HUES6 (cell line): ENCODE measurements around the gene CORO1C.

Experiments used
- H3K27ac ChIP-seq: 2 replicates; pipeline ENCODE4 v1.7.0; 2013; ENCODE audit warnings: low read depth, mild to moderate bottlenecking, low read length, inconsistent platforms
- H3K27me3 ChIP-seq: 2 replicates; pipeline ENCODE4 v1.6.1; 2013; ENCODE audit warnings: low read length; ENCODE audit not compliant: control insufficient read depth, insufficient read depth
- H3K36me3 ChIP-seq: 2 replicates; pipeline ENCODE4 v1.6.1; 2013; ENCODE audit warnings: low read length; ENCODE audit not compliant: control insufficient read depth, insufficient read depth
- H3K4me1 ChIP-seq: 2 replicates; pipeline ENCODE4 v1.6.1; 2013; ENCODE audit warnings: low read length; ENCODE audit not compliant: control insufficient read depth, insufficient read depth
- H3K4me3 ChIP-seq: 2 replicates; pipeline ENCODE4 v1.5.1; 2013; ENCODE audit warnings: low read depth, low read length
- H3K9ac ChIP-seq: one replicate; pipeline ENCODE4 v1.6.1; 2013; ENCODE audit warnings: mild to moderate bottlenecking, low read length
- H3K9me3 ChIP-seq: 2 replicates; pipeline ENCODE4 v1.6.1; 2013; ENCODE audit warnings: low read depth, low read length; ENCODE audit not compliant: control insufficient read depth, insufficient read depth

Gene CORO1C

GRCh38 chr12:108679106-108679681, 52.1 kb downstream of the CORO1C start:
- Histone ChIP-seq H3K36me3 (peaks cover 25% of the 10 kb centered on the region), H3K4me1 (peaks cover 7% of the 10 kb centered on the region), H3K27ac (no peak overlapping the region), H3K27me3 (no peaks in the 10 kb centered on the region), H3K9me3 (no peaks in the 10 kb centered on the region), H3K9ac (no peak overlapping the region), H3K4me3 (no peak overlapping the region)

DNA sequence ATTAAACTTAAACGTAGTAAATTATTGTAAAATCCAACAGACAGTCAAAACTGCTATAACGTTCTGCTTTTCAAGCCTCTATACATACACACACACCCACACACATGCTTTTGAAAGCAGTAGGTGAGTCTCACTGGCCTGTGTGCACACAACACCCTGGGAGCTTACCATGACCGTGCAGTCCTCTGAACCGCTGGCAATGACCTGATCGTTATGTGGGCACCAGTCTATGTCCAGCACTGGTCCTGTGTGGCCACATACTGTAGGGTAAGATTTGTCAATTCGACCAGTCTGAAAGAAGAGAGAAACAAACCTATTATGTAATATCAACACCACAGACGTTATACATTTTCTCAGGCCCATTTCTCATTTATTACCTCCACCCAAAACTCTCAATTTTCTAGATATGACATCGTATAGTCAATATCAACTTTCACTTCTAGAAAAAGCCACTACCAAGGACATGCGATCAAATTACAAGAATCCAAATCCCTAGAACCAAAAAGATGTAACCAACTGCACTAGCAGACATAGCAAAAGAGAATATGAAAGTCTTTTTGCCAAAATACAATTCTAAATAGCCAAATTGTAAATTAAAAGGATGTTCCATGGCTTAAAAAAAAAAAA, 53.1 kb downstream of the CORO1C start:
- Histone ChIP-seq H3K4me3 (no peak overlapping the region), H3K27me3 (no peaks in the 10 kb centered on the region), H3K36me3 (peaks cover 27% of the 10 kb centered on the region), H3K9me3 (no peaks in the 10 kb centered on the region), H3K27ac (no peak overlapping the region), H3K4me1 (no peaks in the 10 kb centered on the region), H3K9ac (no peak overlapping the region)

GRCh38 chr12:108677381-108677780, 53.9 kb downstream of the CORO1C start:
- Histone ChIP-seq H3K9ac (no peak overlapping the region), H3K36me3 (peaks cover 33% of the 10 kb centered on the region), H3K9me3 (no peaks in the 10 kb centered on the region), H3K27ac (no peak overlapping the region), H3K27me3 (no peaks in the 10 kb centered on the region), H3K4me1 (no peaks in the 10 kb centered on the region), H3K4me3 (no peak overlapping the region)

DNA sequence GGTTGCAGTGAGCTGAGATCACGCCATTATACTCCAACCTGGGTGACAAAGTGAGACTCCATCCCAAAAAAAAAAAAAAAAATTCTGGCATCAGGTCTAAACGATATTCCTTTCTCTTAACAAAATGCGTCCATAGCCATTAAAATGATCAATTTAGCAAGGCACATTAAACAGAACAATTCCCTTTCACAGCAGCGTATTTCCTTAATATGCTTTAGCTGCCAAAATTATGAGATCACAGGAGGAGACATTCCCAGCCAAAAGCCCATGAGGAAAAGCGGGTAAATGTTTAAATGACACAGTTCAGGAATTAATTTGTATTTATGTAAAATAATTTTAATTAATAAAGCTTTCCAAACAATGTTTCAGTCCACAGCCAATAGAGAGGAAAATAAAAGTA, 54.6 kb downstream of the CORO1C start:
- H3K4me3 ChIP-seq: no peak overlapping the region
- no peaks in the 10 kb centered on the region for H3K27me3 ChIP-seq
- no peaks in the 10 kb centered on the region for H3K4me1 ChIP-seq
- H3K36me3 ChIP-seq: peaks cover 33% of the 10 kb centered on the region
- no peak overlapping the region for H3K27ac ChIP-seq
- H3K9ac ChIP-seq: no peak overlapping the region
- H3K9me3 ChIP-seq: no peaks in the 10 kb centered on the region

DNA sequence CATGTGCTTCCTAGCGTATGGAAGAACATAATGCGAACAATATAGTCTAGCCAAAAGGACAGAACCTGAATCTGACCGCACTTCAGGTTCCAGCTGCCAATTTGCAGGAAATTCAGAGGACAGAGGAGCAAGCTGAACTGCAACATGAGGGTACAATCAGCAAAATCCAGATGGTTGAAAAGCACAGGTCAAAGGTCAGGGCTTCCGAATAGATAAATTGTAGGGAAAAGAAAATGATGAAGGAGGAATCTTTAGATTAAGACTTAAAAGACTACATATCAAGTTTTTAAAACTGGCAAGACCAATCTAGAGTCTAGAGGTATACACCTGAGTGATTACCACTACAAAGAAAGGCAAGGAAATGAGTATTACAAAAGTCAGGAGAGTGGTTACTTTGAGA, 55.5 kb downstream of the CORO1C start:
- no peaks in the 10 kb centered on the region for H3K9me3 ChIP-seq
- no peaks in the 10 kb centered on the region for H3K27me3 ChIP-seq
- no peak overlapping the region for H3K4me3 ChIP-seq
- peaks cover 33% of the 10 kb centered on the region for H3K36me3 ChIP-seq
- no peak overlapping the region for H3K9ac ChIP-seq
- H3K27ac ChIP-seq: no peak overlapping the region
- no peaks in the 10 kb centered on the region for H3K4me1 ChIP-seq

DNA sequence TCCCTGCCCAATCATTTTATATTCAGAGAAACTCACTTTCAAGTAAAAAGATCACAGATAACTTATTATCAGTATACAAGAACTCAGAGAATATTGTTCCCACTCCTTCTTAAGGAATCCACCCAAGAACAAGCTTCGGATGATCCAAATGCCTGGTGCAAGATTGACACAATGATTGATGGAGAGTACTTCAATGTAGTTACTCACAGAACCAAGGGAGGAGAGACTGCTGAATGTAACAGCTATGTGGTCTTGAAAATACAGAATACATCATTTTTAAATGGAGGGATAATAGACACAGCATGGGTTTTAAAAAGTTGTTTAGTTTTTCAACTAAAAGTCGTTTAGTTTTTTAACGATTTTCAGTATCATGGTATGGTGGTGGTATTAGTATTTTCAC, 59.3 kb downstream of the CORO1C start:
- no peak overlapping the region for H3K27ac ChIP-seq
- H3K4me1 ChIP-seq: peaks cover 12% of the 10 kb centered on the region
- no peak overlapping the region for H3K9ac ChIP-seq
- H3K4me3 ChIP-seq: no peak overlapping the region
- no peaks in the 10 kb centered on the region for H3K9me3 ChIP-seq
- H3K27me3 ChIP-seq: no peaks in the 10 kb centered on the region
- H3K36me3 ChIP-seq: peaks cover 22% of the 10 kb centered on the region

DNA sequence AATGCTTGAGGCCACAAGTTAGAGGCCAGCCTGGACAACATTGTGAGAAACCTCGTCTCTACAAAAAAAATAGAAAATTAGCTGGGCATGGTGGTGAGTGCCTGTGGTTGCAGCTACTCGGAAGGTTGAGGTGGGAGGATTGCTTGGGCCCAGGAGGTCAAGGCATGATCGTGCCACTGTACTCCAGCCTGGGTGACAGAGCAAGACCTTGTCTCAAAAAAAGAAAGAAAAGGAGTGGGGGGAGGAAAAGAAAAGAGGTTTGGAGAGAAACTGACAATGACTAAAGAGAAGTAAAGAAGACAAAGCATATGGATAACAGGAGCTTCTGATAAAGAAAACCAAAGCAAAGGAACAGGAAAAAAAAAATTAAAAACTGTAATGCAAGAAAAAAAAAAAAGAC, 60.2 kb downstream of the CORO1C start:
- H3K4me3 ChIP-seq: no peak overlapping the region
- H3K36me3 ChIP-seq: peaks cover 16% of the 10 kb centered on the region
- no peaks in the 10 kb centered on the region for H3K9me3 ChIP-seq
- no peak overlapping the region for H3K9ac ChIP-seq
- H3K27me3 ChIP-seq: no peaks in the 10 kb centered on the region
- no peak overlapping the region for H3K27ac ChIP-seq
- H3K4me1 ChIP-seq: peaks cover 13% of the 10 kb centered on the region

DNA sequence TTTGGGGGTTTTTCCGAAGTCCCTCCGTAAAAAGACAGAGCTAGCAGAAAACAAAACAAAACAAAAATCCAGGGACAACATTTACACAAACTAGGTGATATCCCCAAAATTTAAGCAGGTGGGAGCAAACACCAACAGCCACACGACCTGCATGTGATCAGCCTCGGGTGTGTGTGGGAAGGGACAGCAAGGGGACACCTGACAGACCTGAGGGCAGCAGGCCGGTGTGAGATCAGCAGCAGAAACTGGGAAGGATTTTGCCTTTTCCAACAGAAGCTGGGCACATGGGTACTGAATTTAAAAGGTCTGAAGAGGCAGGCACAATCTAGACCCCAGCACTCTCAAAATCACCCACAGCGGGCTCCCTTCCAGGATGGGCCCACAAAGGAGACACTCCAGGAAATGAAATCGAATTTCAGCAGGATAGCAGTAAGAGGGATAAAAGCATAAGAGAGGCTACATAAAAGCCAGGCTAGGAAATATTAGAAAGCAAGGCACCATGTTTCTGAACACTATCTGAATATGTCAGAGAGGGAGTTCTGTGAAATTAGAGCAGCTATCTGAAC, 61.2 kb downstream of the CORO1C start:
- H3K4me3 ChIP-seq: no peak overlapping the region
- H3K27me3 ChIP-seq: no peaks in the 10 kb centered on the region
- H3K9me3 ChIP-seq: no peaks in the 10 kb centered on the region
- H3K4me1 ChIP-seq: peaks cover 20% of the 10 kb centered on the region
- peak overlapping the region; percentile 22; the same call in 1 of the 2 replicates for H3K27ac ChIP-seq
- no peak overlapping the region for H3K9ac ChIP-seq
- H3K36me3 ChIP-seq: peaks cover 12% of the 10 kb centered on the region; the same call in 1 of the 2 replicates

DNA sequence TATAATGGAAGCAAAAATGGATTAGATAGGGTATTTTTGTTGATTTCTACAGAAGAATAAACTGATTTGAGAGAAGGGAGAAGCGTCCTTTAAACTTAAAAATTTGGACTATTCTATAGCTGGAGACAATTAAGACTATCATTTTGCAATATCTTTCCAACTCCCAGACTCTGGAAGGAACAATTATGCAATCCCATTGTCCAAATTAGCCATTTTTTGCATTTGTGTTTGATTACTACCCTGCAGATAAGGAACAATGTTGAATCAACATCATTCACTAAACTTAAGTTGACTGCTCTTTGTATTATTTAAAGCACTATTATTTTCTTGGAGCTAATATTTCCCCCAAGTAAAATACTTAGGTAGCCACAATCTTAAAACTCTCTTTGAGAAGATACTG, 62.8 kb downstream of the CORO1C start:
- H3K4me1 ChIP-seq: peaks cover 30% of the 10 kb centered on the region
- H3K9ac ChIP-seq: no peak overlapping the region
- H3K27ac ChIP-seq: no peak overlapping the region
- no peaks in the 10 kb centered on the region for H3K9me3 ChIP-seq
- no peaks in the 10 kb centered on the region for H3K27me3 ChIP-seq
- peaks cover 6% of the 10 kb centered on the region; the same call in 1 of the 2 replicates for H3K36me3 ChIP-seq
- no peak overlapping the region for H3K4me3 ChIP-seq

DNA sequence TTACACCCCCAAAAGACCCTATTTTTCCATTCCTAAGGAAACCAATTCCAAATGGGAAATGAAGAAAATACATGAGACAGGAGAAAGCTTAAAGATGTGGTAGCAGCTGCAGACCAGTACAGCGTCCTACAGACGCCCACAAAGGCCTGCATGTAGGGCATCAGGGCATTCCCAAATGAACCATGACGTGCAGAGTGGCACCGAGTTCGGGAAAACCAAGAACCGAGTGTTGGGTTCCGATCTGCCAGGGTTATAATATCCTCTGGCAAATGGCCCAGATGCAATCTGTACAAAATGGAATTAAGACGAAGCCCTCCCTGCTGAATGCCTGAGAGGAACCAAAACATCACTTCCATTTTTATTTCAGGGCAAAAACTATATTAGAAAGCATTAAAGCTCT, 63.3 kb downstream of the CORO1C start:
- Histone ChIP-seq H3K27me3 (no peaks in the 10 kb centered on the region), H3K9me3 (no peaks in the 10 kb centered on the region), H3K4me1 (peaks cover 30% of the 10 kb centered on the region), H3K9ac (no peak overlapping the region), H3K4me3 (no peak overlapping the region), H3K36me3 (peaks cover 8% of the 10 kb centered on the region; the same call in 1 of the 2 replicates), H3K27ac (no peak overlapping the region)

DNA sequence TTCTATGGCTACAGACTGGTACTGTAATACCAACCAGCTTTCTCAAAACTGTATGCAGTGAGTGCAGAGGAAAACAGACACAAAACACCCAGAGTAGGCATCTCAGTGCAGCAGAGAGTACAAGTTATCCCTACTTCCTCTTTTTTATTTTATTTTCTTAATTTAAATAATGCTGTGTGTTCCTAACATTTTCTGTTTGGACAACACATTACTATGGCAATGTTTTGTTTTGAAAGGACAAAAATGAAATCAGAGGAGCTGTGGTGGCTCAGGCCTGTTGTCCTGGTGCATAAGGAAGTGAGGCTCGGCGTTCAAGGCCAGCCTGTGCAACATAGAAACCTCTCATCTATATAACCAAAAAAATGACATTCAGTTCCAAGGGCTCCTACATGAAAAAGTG, 64.0 kb downstream of the CORO1C start:
- Histone ChIP-seq H3K27ac (no peak overlapping the region), H3K4me1 (peaks cover 30% of the 10 kb centered on the region), H3K27me3 (no peaks in the 10 kb centered on the region), H3K4me3 (no peak overlapping the region), H3K9ac (no peak overlapping the region), H3K9me3 (no peaks in the 10 kb centered on the region), H3K36me3 (peaks cover 3% of the 10 kb centered on the region; the same call in 1 of the 2 replicates)
